Calu3 (cell line): ENCODE data around the gene NUP210. TPM values are rescaled to one million over a fixed set of nuclear protein-coding genes. Genes with fewer than 3 reads are reported as not detected.

ENCODE experiments used
- BruUV-seq: library from RNA; stranded (reverse); fragments of 400-500 nt; replicated peaks from 2 replicates; lab custom pipeline; 2021; lab: Mats Ljungman, UMichigan
- CTCF ChIA-PET: fragments of 300-600 bp; sonication (Branson Sonifier 250); formaldehyde crosslinking; loops from one replicate; lab custom pipeline; 2022; ENCODE audit warnings: antibody characterized with exemption; lab: Charles Lee
- DNase-seq: peaks from one replicate; pipeline ENCODE4 v3.0.0; 2022
- H3K27ac Mint-ChIP-seq: one replicate; pipeline ENCODE4 v1.8.0; 2022; ENCODE audit warnings: mixed read lengths; ENCODE audit not compliant: unreplicated experiment
- H3K27me3 Mint-ChIP-seq: one replicate; pipeline ENCODE4 v1.8.0; 2022; ENCODE audit warnings: mixed read lengths; ENCODE audit not compliant: unreplicated experiment
- H3K36me3 Mint-ChIP-seq: one replicate; pipeline ENCODE4 v1.8.0; 2022; ENCODE audit warnings: mild to moderate bottlenecking, moderate library complexity, mixed read lengths; ENCODE audit not compliant: insufficient read depth, unreplicated experiment
- H3K4me1 Mint-ChIP-seq: one replicate; pipeline ENCODE4 v1.8.0; 2022; ENCODE audit warnings: mild to moderate bottlenecking, low read depth, mixed read lengths; ENCODE audit not compliant: unreplicated experiment
- H3K4me3 Mint-ChIP-seq: one replicate; pipeline ENCODE4 v1.8.0; 2022; ENCODE audit warnings: mild to moderate bottlenecking, low read depth, moderate library complexity, mixed read lengths; ENCODE audit not compliant: unreplicated experiment
- H3K9me3 Mint-ChIP-seq: one replicate; pipeline ENCODE4 v1.8.0; 2022; ENCODE audit warnings: low read depth, mixed read lengths; ENCODE audit not compliant: unreplicated experiment
- CTCF ChIP-seq: fragments of 200-600 bp; IDR thresholded peaks from one replicate; pipeline ENCODE4 v1.8.0; 2022; ENCODE audit warnings: antibody characterized with exemption; ENCODE audit not compliant: unreplicated experiment
- intact Hi-C: fragments of 100-400 bp; cut with micrococcal nuclease; formaldehyde crosslinking; loops from one replicate; pipeline ENCODE4 v1.10.0; 2022; ENCODE audit not compliant: unreplicated experiment
- total RNA-seq: library from RNA; stranded (reverse); gene quantifications from 2 replicates; pipeline ENCODE4 v1.2.3, GENCODE V29; 2022

The NUP210 gene
- total RNA-seq, 1 experiment from 2014 or later, result 76.9 TPM

- no TSS peak for BruUV-seq
- no peak for DNase-seq
- CTCF ChIA-PET, result interaction anchor here (1.1 kb wide), 1 partner anchor 33 kb away, joined by 6 read pairs; no protein-coding TSS in a partner anchor
Measured at GRCh38 chr3:13415997-13416793, 3.9 kb downstream of the NUP210 start.

GRCh38 chr3:13415236-13415986 lies 4.7 kb downstream of the NUP210 start:
- H3K4me3 Mint-ChIP-seq, result no peak overlapping the region
- no peaks in the 10 kb centered on the region for H3K27me3 Mint-ChIP-seq
- DNase-seq, result no peak
- intact Hi-C loops, result no loop called here
- peaks cover 25% of the 10 kb centered on the region for H3K4me1 Mint-ChIP-seq
- H3K9me3 Mint-ChIP-seq, result no peaks in the 10 kb centered on the region
- no TSS peak for BruUV-seq
- CTCF ChIA-PET, result no interaction called here
- H3K36me3 Mint-ChIP-seq, result peaks cover 17% of the 10 kb centered on the region
- H3K27ac Mint-ChIP-seq, result no peak overlapping the region
- TF ChIP-seq CTCF, result no peak

More at GRCh38 chr3:13415997-13416793, 3.9 kb downstream of the NUP210 start:
- Mint-ChIP-seq H3K36me3 (peaks cover 17% of the 10 kb centered on the region), H3K27ac (no peak overlapping the region), H3K4me1 (peaks cover 25% of the 10 kb centered on the region), H3K27me3 (no peaks in the 10 kb centered on the region), H3K9me3 (no peaks in the 10 kb centered on the region), H3K4me3 (no peak overlapping the region)
- intact Hi-C loops, result no loop called here
- TF ChIP-seq CTCF, result no peak

- no peak for TF ChIP-seq CTCF
- Mint-ChIP-seq H3K27ac (no peak overlapping the region), H3K9me3 (no peaks in the 10 kb centered on the region), H3K36me3 (peaks cover 10% of the 10 kb centered on the region), H3K27me3 (no peaks in the 10 kb centered on the region), H3K4me3 (no peak overlapping the region), H3K4me1 (peaks cover 25% of the 10 kb centered on the region)
- DNase-seq, result peak; percentile 14
- BruUV-seq, result no TSS peak
- CTCF ChIA-PET, result no interaction called here
- intact Hi-C loops, result no loop called here
Measured at GRCh38 chr3:13414040-13414729, 5.9 kb downstream of the NUP210 start.

GRCh38 chr3:13411186-13411860 lies 8.8 kb downstream of the NUP210 start:
- DNase-seq, result no peak
- intact Hi-C loops, result no loop called here
- no peak for TF ChIP-seq CTCF
- H3K4me3 Mint-ChIP-seq, result no peak overlapping the region
- peaks cover 4% of the 10 kb centered on the region for H3K36me3 Mint-ChIP-seq
- no peak overlapping the region for H3K27ac Mint-ChIP-seq
- H3K9me3 Mint-ChIP-seq, result peaks cover 3% of the 10 kb centered on the region
- H3K4me1 Mint-ChIP-seq, result peaks cover 25% of the 10 kb centered on the region
- no TSS peak for BruUV-seq
- CTCF ChIA-PET, result no interaction called here
- H3K27me3 Mint-ChIP-seq, result no peaks in the 10 kb centered on the region
